Tibial artery (tissue), 4 donors: ENCODE data around the gene COL8A1.

Source experiments
- DNase-seq, 2 donors: peaks; one replicate each; pipeline ENCODE4 v3.0.0-alpha.2; 2019
- H3K27ac ChIP-seq, 2 donors: fragments of 200-600 bp; sonication (generic) in 1 of 2; 1 replicate in 1 of 2; 2 replicates in 1 of 2; pipeline ENCODE4 v1.5.1; 2018 to 2019; ENCODE audit warnings: mild to moderate bottlenecking in 1 of 2
- H3K27me3 ChIP-seq, 2 donors: fragments of 200-600 bp; sonication (generic) in 1 of 2; one replicate each; pipeline versions ENCODE4 v1.5.1 to v1.6.0; 2016 to 2019
- H3K36me3 ChIP-seq, 3 donors: fragments of 200-600 bp; sonication (generic) in 2 of 3; one replicate each; pipeline ENCODE4 v1.5.1; 2016 to 2019; ENCODE audit warnings: mild to moderate bottlenecking in 2 of 3
- H3K4me1 ChIP-seq, 4 donors: fragments of 200-600 bp; sonication (generic) in 2 of 4; 1 replicate in 3 of 4; 2 replicates in 1 of 4; pipeline ENCODE4 v1.5.1; 2016 to 2019
- H3K4me3 ChIP-seq, 2 donors: fragments of 200-600 bp; sonication (generic) in 1 of 2; 1 replicate in 1 of 2; 2 replicates in 1 of 2; pipeline ENCODE4 v1.5.1; 2018 to 2019; ENCODE audit warnings: mild to moderate bottlenecking in 2 of 2
- H3K9me3 ChIP-seq, 3 donors: fragments of 200-600 bp; sonication (generic) in 1 of 3; one replicate each; pipeline ENCODE4 v1.5.1; 2016 to 2019
- CTCF ChIP-seq, 2 experiments: fragments of 200-600 bp in 1 of 2; fragments of 450-650 bp in 1 of 2; IDR thresholded peaks; one replicate each; pipeline ENCODE4 v1.5.1; 2017 to 2019; ENCODE audit warnings: antibody characterized with exemption in 2 of 2, mild to moderate bottlenecking in 1 of 2, moderate library complexity in 1 of 2
- intact Hi-C: fragments of 100-400 bp; cut with DNase I; formaldehyde crosslinking; loops from one replicate; pipeline ENCODE4 v1.15.0; 2023; ENCODE audit warnings: low total_unique reads

COL8A1 gene

GRCh38 chr3:99833617-99834205 lies 195.3 kb downstream of the COL8A1 start:
- no peak for DNase-seq
- Histone ChIP-seq H3K27me3 (no peaks in the 10 kb centered on the region), H3K36me3 (no peaks in the 10 kb centered on the region), H3K27ac (peak overlapping the region in 1 of 2 donors; percentile 23), H3K4me1 (peaks cover 0 to 20% (median 0%) of the 10 kb centered on the region in 4 donors), H3K4me3 (no peak overlapping the region), H3K9me3 (no peaks in the 10 kb centered on the region)
- intact Hi-C loops, result no loop called here
- no peak for TF ChIP-seq CTCF (IDR thresholded peaks at IDR 0.05)

GRCh38 chr3:99834211-99834957 lies 196.0 kb downstream of the COL8A1 start:
- H3K4me1 ChIP-seq, result peaks cover 0 to 20% (median 0%) of the 10 kb centered on the region in 4 donors
- H3K9me3 ChIP-seq, result no peaks in the 10 kb centered on the region
- intact Hi-C loops, result no loop called here
- H3K27ac ChIP-seq, result no peak overlapping the region
- H3K36me3 ChIP-seq, result no peaks in the 10 kb centered on the region
- DNase-seq, result no peak
- no peak for TF ChIP-seq CTCF (IDR thresholded peaks at IDR 0.05)
- H3K27me3 ChIP-seq, result no peaks in the 10 kb centered on the region
- no peak overlapping the region for H3K4me3 ChIP-seq

- Histone ChIP-seq H3K9me3 (no peaks in the 10 kb centered on the region), H3K36me3 (no peaks in the 10 kb centered on the region), H3K27me3 (no peaks in the 10 kb centered on the region), H3K27ac (no peak overlapping the region), H3K4me1 (peaks cover 0 to 20% (median 0%) of the 10 kb centered on the region in 4 donors), H3K4me3 (no peak overlapping the region)
- intact Hi-C loops, result loop anchor here (5.0 kb wide), 1 partner anchor 756 kb away; no protein-coding TSS in a partner anchor
- no peak for TF ChIP-seq CTCF (IDR thresholded peaks at IDR 0.05)
- no peak for DNase-seq
These were observed 198.3 kb downstream of the COL8A1 start for GRCh38 chr3:99836681-99837080.

GRCh38 chr3:99837715-99838114 lies 199.3 kb downstream of the COL8A1 start:
- intact Hi-C loops, result loop anchor here (5.0 kb wide), 1 partner anchor 755 kb away; no protein-coding TSS in a partner anchor
- H3K36me3 ChIP-seq, result peaks cover 0 to 3% (median 0%) of the 10 kb centered on the region in 3 donors
- H3K27ac ChIP-seq, result no peak overlapping the region
- no peak overlapping the region for H3K4me3 ChIP-seq
- no peaks in the 10 kb centered on the region for H3K9me3 ChIP-seq
- peaks cover 0 to 22% (median under 1%) of the 10 kb centered on the region in 4 donors for H3K4me1 ChIP-seq
- no peak for TF ChIP-seq CTCF (IDR thresholded peaks at IDR 0.05)
- no peaks in the 10 kb centered on the region for H3K27me3 ChIP-seq
- DNase-seq, result no peak

GRCh38 chr3:99838755-99839154 lies 200.4 kb downstream of the COL8A1 start:
- Histone ChIP-seq H3K4me1 (peaks cover 0 to 23% (median 9%) of the 10 kb centered on the region in 4 donors), H3K27ac (no peak overlapping the region), H3K27me3 (no peaks in the 10 kb centered on the region), H3K4me3 (no peak overlapping the region), H3K9me3 (no peaks in the 10 kb centered on the region), H3K36me3 (peaks cover 0 to 3% (median 0%) of the 10 kb centered on the region in 3 donors)
- DNase-seq, result no peak
- intact Hi-C loops, result loop anchor here (5.0 kb wide), 1 partner anchor 754 kb away; no protein-coding TSS in a partner anchor
- TF ChIP-seq CTCF (IDR thresholded peaks at IDR 0.05), result no peak
